ENCODE results near the gene KIRREL3.

KIRREL3 gene

GRCh38 chr11:126630893-126631798, 369.4 kb downstream of the KIRREL3 start:
- no peak for DNase-seq (ENCODE audit: low read depth)

- no peak for DNase-seq (ENCODE audit: low read depth)
These were observed 370.1 kb downstream of the KIRREL3 start for GRCh38 chr11:126630488-126630887.

GRCh38 chr11:126628790-126629621, 371.6 kb downstream of the KIRREL3 start:
- DNase-seq (ENCODE audit: low read depth): peak; percentile 96

GRCh38 chr11:126628450-126628789, 372.1 kb downstream of the KIRREL3 start:
- DNase-seq (ENCODE audit: low read depth): no peak

GRCh38 chr11:126627421-126627820, 373.1 kb downstream of the KIRREL3 start:
- DNase-seq (ENCODE audit: low read depth): no peak

- no peak for DNase-seq (ENCODE audit: low read depth)
These were observed 376.1 kb downstream of the KIRREL3 start for GRCh38 chr11:126624506-126624905.

GRCh38 chr11:126619516-126619915, 381.1 kb downstream of the KIRREL3 start:
- DNase-seq (ENCODE audit: low read depth): no peak

GRCh38 chr11:126615845-126616244, 384.7 kb downstream of the KIRREL3 start:
- no peak for DNase-seq (ENCODE audit: low read depth)

GRCh38 chr11:126613272-126613671, 387.3 kb downstream of the KIRREL3 start:
- no peak for DNase-seq (ENCODE audit: low read depth)

- DNase-seq (ENCODE audit: low read depth): no peak
These were observed 387.9 kb downstream of the KIRREL3 start for GRCh38 chr11:126612671-126613070.

- no peak for DNase-seq (ENCODE audit: low read depth)
These were observed 389.1 kb downstream of the KIRREL3 start for GRCh38 chr11:126611438-126611837.

GRCh38 chr11:126608658-126609057, 391.9 kb downstream of the KIRREL3 start:
- no peak for DNase-seq (ENCODE audit: low read depth)

- DNase-seq (ENCODE audit: low read depth): no peak
These were observed 392.6 kb downstream of the KIRREL3 start for GRCh38 chr11:126607776-126608541.

- peak; percentile 22 for DNase-seq (ENCODE audit: low read depth)
These were observed 393.2 kb downstream of the KIRREL3 start for GRCh38 chr11:126607374-126607773.

- no peak for DNase-seq (ENCODE audit: low read depth)
These were observed 394.1 kb downstream of the KIRREL3 start for GRCh38 chr11:126606484-126606883.

GRCh38 chr11:126604461-126604860, 396.1 kb downstream of the KIRREL3 start:
- DNase-seq (ENCODE audit: low read depth): no peak

- no peak for DNase-seq (ENCODE audit: low read depth)
These were observed 397.1 kb downstream of the KIRREL3 start for GRCh38 chr11:126603486-126603885.

GRCh38 chr11:126602993-126603392, 397.6 kb downstream of the KIRREL3 start:
- DNase-seq (ENCODE audit: low read depth): no peak

- DNase-seq (ENCODE audit: low read depth): no peak
These were observed 398.1 kb downstream of the KIRREL3 start for GRCh38 chr11:126602349-126602940.

GRCh38 chr11:126601550-126602215, 398.9 kb downstream of the KIRREL3 start:
- no peak for DNase-seq (ENCODE audit: low read depth)

GRCh38 chr11:126601136-126601535, 399.4 kb downstream of the KIRREL3 start:
- no peak for DNase-seq (ENCODE audit: low read depth)

Data from GM04503 (cell line).